SU-DHL-6 (cell line): ENCODE measurements around the gene GON4L.
"Not testable (repeated sequence)": the region's sequence is repeated elsewhere in the genome, so short reads cannot be mapped to it uniquely, and the experiment has no call there.

ENCODE experiments used
- H2AFZ ChIP-seq: fragments of 200-600 bp; sonication (generic); 2 replicates; pipeline ENCODE4 v1.6.1; 2014; ENCODE audit warnings: low read depth, mild to moderate bottlenecking, moderate library complexity, mixed read lengths, antibody characterized with exemption, low read length; ENCODE audit not compliant: severe bottlenecking
- H3F3A ChIP-seq: fragments of 200-600 bp; shearing (Covaris generic); 2 replicates; pipeline ENCODE4 v1.6.0; 2016; ENCODE audit warnings: antibody characterized with exemption, mild to moderate bottlenecking; ENCODE audit not compliant: insufficient read depth
- H3K27ac ChIP-seq: fragments of 200-600 bp; sonication (generic); 2 replicates; pipeline ENCODE4 v1.5.1; 2016; ENCODE audit warnings: low read depth, mild to moderate bottlenecking, low read length, moderate library complexity, mixed read lengths
- H3K27me3 ChIP-seq: fragments of 200-600 bp; sonication (generic), shearing (Covaris generic); 2 replicates; pipeline ENCODE4 v1.6.0; 2014; ENCODE audit warnings: mild to moderate bottlenecking, low read length
- H3K36me3 ChIP-seq: fragments of 200-600 bp; sonication (generic); 2 replicates; pipeline ENCODE4 v1.6.1; 2014; ENCODE audit warnings: mild to moderate bottlenecking, low read length, mixed read lengths
- H3K4me2 ChIP-seq: fragments of 300-600, 200-600 bp; shearing (Covaris generic), sonication (generic); 2 replicates; pipeline ENCODE4 v1.6.0; 2014; ENCODE audit warnings: low read length, low read depth, mild to moderate bottlenecking; ENCODE audit not compliant: poor library complexity, severe bottlenecking
- H3K4me3 ChIP-seq: fragments of 200-600 bp; sonication (generic); 2 replicates; pipeline ENCODE4 v1.5.1; 2014; ENCODE audit warnings: antibody characterized with exemption, low read length, mild to moderate bottlenecking, mixed read lengths; ENCODE audit not compliant: insufficient read depth, poor library complexity, severe bottlenecking
- H3K79me2 ChIP-seq: fragments of 200-600 bp; sonication (generic); 2 replicates; pipeline ENCODE4 v1.6.1; 2014; ENCODE audit warnings: mild to moderate bottlenecking, low read length, moderate library complexity; ENCODE audit not compliant: insufficient read depth
- H3K9ac ChIP-seq: fragments of 200-600 bp; sonication (generic); 2 replicates; pipeline ENCODE4 v1.7.0; 2014; ENCODE audit warnings: mild to moderate bottlenecking, low read length
- H3K9me2 ChIP-seq: fragments of 200-600 bp; sonication (generic); replicated peaks from 2 replicates; pipeline ENCODE4 v1.6.1; 2014; ENCODE audit warnings: low read length; ENCODE audit not compliant: insufficient read depth
- H3K9me3 ChIP-seq: fragments of 200-600 bp; sonication (generic); 2 replicates; pipeline ENCODE4 v1.6.1; 2014; ENCODE audit warnings: low read length, mixed read lengths; ENCODE audit not compliant: insufficient read depth
- H4K20me1 ChIP-seq: fragments of 200-600 bp; sonication (generic); 2 replicates; pipeline ENCODE4 v1.6.1; 2014; ENCODE audit warnings: low read depth, mild to moderate bottlenecking, antibody characterized with exemption, low read length, moderate library complexity, mixed read lengths
- EZH2phosphoT487 ChIP-seq: fragments of 200-600 bp; sonication (generic), shearing (Covaris generic); conservative IDR thresholded peaks from 2 replicates; pipeline ENCODE4 v1.6.1; 2018; ENCODE audit warnings: mild to moderate bottlenecking, antibody characterized with exemption, low read length, moderate library complexity, mixed read lengths
- TF ChIP-seq, protein P1 (sequence below): fragments of 200-600 bp; sonication (generic); IDR thresholded peaks from one replicate; pipeline ENCODE4 v1.5.1; 2017; ENCODE audit warnings: antibody characterized with exemption, mild to moderate bottlenecking, low read length, moderate library complexity; ENCODE audit not compliant: insufficient read depth, poor library complexity, severe bottlenecking

GON4L gene

DNA sequence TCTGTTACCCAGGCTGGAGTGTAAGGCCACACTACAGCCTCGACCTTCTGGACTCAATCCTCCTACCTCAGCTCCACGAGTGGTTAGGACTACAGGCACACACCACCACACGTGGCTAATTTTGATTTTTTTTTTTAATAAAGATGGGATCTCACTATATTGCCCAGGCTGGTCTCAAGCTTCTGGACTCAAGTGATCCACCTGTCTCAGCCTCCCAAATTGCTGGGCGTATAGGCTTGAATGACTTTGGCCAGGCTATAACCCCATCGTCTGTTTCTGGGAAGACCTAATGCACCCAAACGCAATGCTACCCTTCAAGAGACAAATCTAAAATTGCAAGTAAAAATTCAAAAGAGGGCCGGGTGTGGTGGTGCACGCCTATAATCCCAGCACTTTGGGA, 116.0 kb downstream of the GON4L start:
- Histone ChIP-seq H3K4me2 (no peak overlapping the region), H2AFZ (no peak overlapping the region), H3K4me3 (no peak overlapping the region), H3K9me2 (no peaks in the 10 kb centered on the region), H3K79me2 (no peaks in the 10 kb centered on the region), H3K9ac (no peak overlapping the region), H4K20me1 (no peaks in the 10 kb centered on the region), H3K27me3 (no peaks in the 10 kb centered on the region), H3K9me3 (no peaks in the 10 kb centered on the region), H3K27ac (no peak overlapping the region), H3K36me3 (peaks cover 11% of the 10 kb centered on the region; the same call in 1 of the 2 replicates), H3F3A (peaks cover 30% of the 10 kb centered on the region)
- TF ChIP-seq EZH2phosphoT487 = no peak

- TF ChIP-seq EZH2phosphoT487 = no peak
- TF ChIP-seq, protein P1, sequence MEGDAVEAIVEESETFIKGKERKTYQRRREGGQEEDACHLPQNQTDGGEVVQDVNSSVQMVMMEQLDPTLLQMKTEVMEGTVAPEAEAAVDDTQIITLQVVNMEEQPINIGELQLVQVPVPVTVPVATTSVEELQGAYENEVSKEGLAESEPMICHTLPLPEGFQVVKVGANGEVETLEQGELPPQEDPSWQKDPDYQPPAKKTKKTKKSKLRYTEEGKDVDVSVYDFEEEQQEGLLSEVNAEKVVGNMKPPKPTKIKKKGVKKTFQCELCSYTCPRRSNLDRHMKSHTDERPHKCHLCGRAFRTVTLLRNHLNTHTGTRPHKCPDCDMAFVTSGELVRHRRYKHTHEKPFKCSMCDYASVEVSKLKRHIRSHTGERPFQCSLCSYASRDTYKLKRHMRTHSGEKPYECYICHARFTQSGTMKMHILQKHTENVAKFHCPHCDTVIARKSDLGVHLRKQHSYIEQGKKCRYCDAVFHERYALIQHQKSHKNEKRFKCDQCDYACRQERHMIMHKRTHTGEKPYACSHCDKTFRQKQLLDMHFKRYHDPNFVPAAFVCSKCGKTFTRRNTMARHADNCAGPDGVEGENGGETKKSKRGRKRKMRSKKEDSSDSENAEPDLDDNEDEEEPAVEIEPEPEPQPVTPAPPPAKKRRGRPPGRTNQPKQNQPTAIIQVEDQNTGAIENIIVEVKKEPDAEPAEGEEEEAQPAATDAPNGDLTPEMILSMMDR = peak; percentile 46
- Histone ChIP-seq H3K27ac (no peak overlapping the region), H3K9me2 (no peaks in the 10 kb centered on the region)
These were observed 127.7 kb downstream of the GON4L start for GRCh38 chr1:155729031-155729898.

GRCh38 chr1:155725142-155725541, 131.9 kb downstream of the GON4L start:
- Histone ChIP-seq H2AFZ (no peak overlapping the region), H3K79me2 (no peaks in the 10 kb centered on the region), H3K9me2 (no peaks in the 10 kb centered on the region), H3K36me3 (peaks cover 20% of the 10 kb centered on the region), H3K9ac (no peak overlapping the region), H3K9me3 (no peaks in the 10 kb centered on the region), H3K4me2 (no peak overlapping the region), H4K20me1 (no peaks in the 10 kb centered on the region), H3K27ac (no peak overlapping the region), H3K4me3 (no peak overlapping the region), H3K27me3 (no peaks in the 10 kb centered on the region), H3F3A (peaks cover 5% of the 10 kb centered on the region; the same call in 1 of the 2 replicates)
- no peak for TF ChIP-seq EZH2phosphoT487

More at GRCh38 chr1:155729031-155729898, 127.7 kb downstream of the GON4L start:
- H3K4me3 ChIP-seq = no peak overlapping the region
- peaks cover 5% of the 10 kb centered on the region; the same call in 1 of the 2 replicates for H3F3A ChIP-seq
- H3K27me3 ChIP-seq = no peaks in the 10 kb centered on the region
- no peak overlapping the region for H2AFZ ChIP-seq
- H3K36me3 ChIP-seq = peaks cover 21% of the 10 kb centered on the region
- H3K9ac ChIP-seq = no peak overlapping the region
- no peak overlapping the region for H3K4me2 ChIP-seq
- no peaks in the 10 kb centered on the region for H4K20me1 ChIP-seq
- no peaks in the 10 kb centered on the region for H3K79me2 ChIP-seq
- no peaks in the 10 kb centered on the region for H3K9me3 ChIP-seq

- Histone ChIP-seq H3K4me2 (no peak overlapping the region), H3K9me2 (no peaks in the 10 kb centered on the region), H4K20me1 (peaks cover 5% of the 10 kb centered on the region; the same call in 1 of the 2 replicates), H3K79me2 (peaks cover 5% of the 10 kb centered on the region; the same call in 1 of the 2 replicates), H3K4me3 (no peak overlapping the region), H3K9ac (no peak overlapping the region), H3K36me3 (peaks cover 11% of the 10 kb centered on the region; the same call in 1 of the 2 replicates), H3K9me3 (no peaks in the 10 kb centered on the region), H2AFZ (no peak overlapping the region), H3F3A (no peaks in the 10 kb centered on the region), H3K27me3 (no peaks in the 10 kb centered on the region), H3K27ac (no peak overlapping the region)
- no peak for TF ChIP-seq EZH2phosphoT487
- TF ChIP-seq, protein P1 = no peak
These were observed 137.3 kb downstream of the GON4L start for GRCh38 chr1:155719703-155720102.

- not testable (repeated sequence) for H3K9me3 ChIP-seq, H3K9ac ChIP-seq, H3K79me2 ChIP-seq, H3K4me2 ChIP-seq, H2AFZ ChIP-seq, H3K27ac ChIP-seq, H4K20me1 ChIP-seq, H3K27me3 ChIP-seq, H3K9me2 ChIP-seq, H3K4me3 ChIP-seq, H3F3A ChIP-seq
- peaks cover 11% of the 10 kb centered on the region; the same call in 1 of the 2 replicates for H3K36me3 ChIP-seq
These were observed 138.4 kb downstream of the GON4L start for GRCh38 chr1:155718524-155719115.
